HepG2 (cell line): ENCODE data around the gene ZNF524. TPM values are rescaled to one million over a fixed set of nuclear protein-coding genes. Genes with fewer than 3 reads are reported as not detected.

Experiments used
- CREM ChIP-seq, 2 experiments: sonication (generic) in 1 of 2; formaldehyde crosslinking in 1 of 2; IDR thresholded peaks; 2 replicates each; pipeline versions ENCODE4 v1.4.0 to v1.6.1; 2016 to 2020; ENCODE audit warnings: antibody characterized with exemption in 1 of 2, mild to moderate bottlenecking in 1 of 2, missing genetic modification reagents in 1 of 2
- HIVEP1 ChIP-seq: sonication (generic); formaldehyde crosslinking; IDR thresholded peaks from 2 replicates; pipeline ENCODE4 v1.4.0; 2020; ENCODE audit warnings: mild to moderate bottlenecking, missing genetic modification reagents
- KMT2B ChIP-seq: IDR thresholded peaks from 2 replicates; pipeline ENCODE4 v1.6.1; 2016; ENCODE audit warnings: missing genetic modification reagents, missing compliant biosample characterization
- NCOA5 ChIP-seq: sonication (generic); formaldehyde crosslinking; IDR thresholded peaks from 2 replicates; pipeline ENCODE4 v1.4.0; 2020; ENCODE audit warnings: missing genetic modification reagents
- NR1H2 ChIP-seq: sonication (generic); formaldehyde crosslinking; IDR thresholded peaks from 2 replicates; pipeline ENCODE4 v1.8.1; 2022; ENCODE audit warnings: low read depth, missing genetic modification reagents, borderline replicate concordance
- SRSF9 ChIP-seq: fragments of 200-400 bp; formaldehyde crosslinking; IDR thresholded peaks from 2 replicates; pipeline ENCODE4 v1.6.1; 2018; ENCODE audit warnings: borderline replicate concordance, mild to moderate bottlenecking, low read depth, low read length; ENCODE audit not compliant: insufficient read depth, poor library complexity, severe bottlenecking
- TBP ChIP-seq: sonication (generic); formaldehyde crosslinking; IDR thresholded peaks from 2 replicates; pipeline ENCODE4 v1.5.0; 2020; ENCODE audit warnings: missing genetic modification reagents
- TCF7L2 ChIP-seq: IDR thresholded peaks from 2 replicates; pipeline ENCODE4 v1.6.1; 2011; ENCODE audit warnings: mild to moderate bottlenecking, low read depth, low read length, moderate library complexity
- ZNF205 ChIP-seq: IDR thresholded peaks from 2 replicates; pipeline ENCODE4 v1.6.1; 2018; ENCODE audit warnings: missing biosample characterization, missing genetic modification reagents
- ZNF510 ChIP-seq: sonication (generic); formaldehyde crosslinking; IDR thresholded peaks from 2 replicates; pipeline ENCODE4 v1.4.0; 2020; ENCODE audit warnings: low read depth, mild to moderate bottlenecking, missing genetic modification reagents
- polyA plus RNA-seq, 8 experiments: library from polyadenylated mRNA; depleted of rRNA in 3 of 8; stranded (reverse) in 7 of 8; unstranded in 1 of 8; fragments of >200 nt; fragmentation: Illumina TruSeq in 4 of 8; extraction: Trizol in 4 of 8; gene quantifications; 2 replicates each; pipeline versions ENCODE4 v1.2.1 to v1.2.3, GENCODE V29; 2011 to 2016; ENCODE audit warnings: low read depth in 4 of 8, missing spikeins in 1 of 8, mixed read lengths in 1 of 8; ENCODE audit not compliant: insufficient read depth in 1 of 8
- total RNA-seq, 5 experiments: library from RNA; depleted of rRNA; stranded (reverse); fragments of >200 nt; fragmentation: Illumina TruSeq; extraction: Trizol; gene quantifications; 2 replicates each; pipeline ENCODE4 v1.2.3, GENCODE V29; 2016; ENCODE audit warnings: low read depth in 1 of 5
- TF ChIP-seq, protein P1 (sequence below), 2 experiments: fragments of 450-650 bp in 1 of 2; sonication (generic) in 1 of 2; formaldehyde crosslinking; IDR thresholded peaks; 2 replicates each; pipeline versions ENCODE4 v1.5.0 to v1.8.0; 2020 to 2022; ENCODE audit warnings: mild to moderate bottlenecking in 1 of 2, missing genetic modification reagents in 1 of 2
- TF ChIP-seq, protein P2 (sequence below): sonication (generic); formaldehyde crosslinking; IDR thresholded peaks from one replicate; pipeline ENCODE4 v1.5.1; 2020; ENCODE audit warnings: mild to moderate bottlenecking, missing genetic modification reagents; ENCODE audit errors: not compliant biosample characterization
- TF ChIP-seq, protein P3 (sequence below): sonication (generic); formaldehyde crosslinking; IDR thresholded peaks from 2 replicates; pipeline ENCODE4 v1.4.0; 2020; ENCODE audit warnings: missing genetic modification reagents
- TF ChIP-seq, protein P4 (sequence below): sonication (generic); formaldehyde crosslinking; IDR thresholded peaks from 2 replicates; pipeline ENCODE4 v1.9.0; 2021; ENCODE audit warnings: missing genetic modification reagents, borderline replicate concordance

Gene ZNF524
- total and polyA plus RNA-seq, 2 of the 13 experiments (the other 11 are each of a cell fraction or from before 2014, with no cell fraction given): 3.2 to 4.6 TPM

DNA sequence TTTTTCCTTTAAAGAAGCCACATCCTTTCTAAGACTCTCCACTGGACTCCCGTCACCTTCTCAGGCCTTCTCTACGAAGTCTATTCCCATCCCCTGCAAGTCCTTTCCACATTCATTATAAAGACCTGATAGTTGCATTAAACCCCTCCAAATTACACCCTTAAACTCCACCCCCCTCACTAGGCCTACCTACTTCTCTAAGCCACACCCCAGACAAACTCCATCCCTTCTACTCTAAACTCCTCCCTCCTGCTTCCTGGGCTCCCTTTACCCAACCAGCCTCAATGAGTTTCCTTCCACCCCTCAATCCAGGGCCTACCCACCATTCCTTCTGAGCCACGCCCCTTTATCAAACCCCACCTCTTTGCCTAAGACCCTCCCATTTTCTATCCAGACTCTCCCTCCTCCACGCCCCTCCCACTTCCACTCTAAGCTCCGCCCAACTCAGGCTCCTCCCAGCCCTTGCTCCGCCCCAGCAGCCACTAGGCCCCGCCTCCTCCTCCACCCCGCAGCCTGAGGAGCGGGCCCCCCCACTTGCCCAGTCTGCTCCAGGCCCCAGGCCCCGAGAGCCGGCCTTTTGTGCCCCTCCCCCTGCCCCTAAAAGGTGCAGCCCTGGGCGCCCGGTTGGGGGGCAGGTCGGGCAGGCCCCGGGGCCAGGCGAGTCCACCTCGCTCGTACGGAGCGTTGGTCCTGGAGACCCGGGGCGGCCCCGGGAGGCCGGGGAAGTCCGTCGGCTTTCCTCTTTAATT, 1.2 kb upstream of the ZNF524 start (continued):
- TF ChIP-seq KMT2B (CRISPR knock-in tag): no peak
- TF ChIP-seq, protein P1, sequence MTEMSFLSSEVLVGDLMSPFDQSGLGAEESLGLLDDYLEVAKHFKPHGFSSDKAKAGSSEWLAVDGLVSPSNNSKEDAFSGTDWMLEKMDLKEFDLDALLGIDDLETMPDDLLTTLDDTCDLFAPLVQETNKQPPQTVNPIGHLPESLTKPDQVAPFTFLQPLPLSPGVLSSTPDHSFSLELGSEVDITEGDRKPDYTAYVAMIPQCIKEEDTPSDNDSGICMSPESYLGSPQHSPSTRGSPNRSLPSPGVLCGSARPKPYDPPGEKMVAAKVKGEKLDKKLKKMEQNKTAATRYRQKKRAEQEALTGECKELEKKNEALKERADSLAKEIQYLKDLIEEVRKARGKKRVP (CRISPR knock-in tag; IDR thresholded peaks at IDR 0.05): no peak
- TF ChIP-seq ZNF205 (CRISPR knock-in tag): no peak
- TF ChIP-seq SRSF9: no peak
- TF ChIP-seq, protein P2, sequence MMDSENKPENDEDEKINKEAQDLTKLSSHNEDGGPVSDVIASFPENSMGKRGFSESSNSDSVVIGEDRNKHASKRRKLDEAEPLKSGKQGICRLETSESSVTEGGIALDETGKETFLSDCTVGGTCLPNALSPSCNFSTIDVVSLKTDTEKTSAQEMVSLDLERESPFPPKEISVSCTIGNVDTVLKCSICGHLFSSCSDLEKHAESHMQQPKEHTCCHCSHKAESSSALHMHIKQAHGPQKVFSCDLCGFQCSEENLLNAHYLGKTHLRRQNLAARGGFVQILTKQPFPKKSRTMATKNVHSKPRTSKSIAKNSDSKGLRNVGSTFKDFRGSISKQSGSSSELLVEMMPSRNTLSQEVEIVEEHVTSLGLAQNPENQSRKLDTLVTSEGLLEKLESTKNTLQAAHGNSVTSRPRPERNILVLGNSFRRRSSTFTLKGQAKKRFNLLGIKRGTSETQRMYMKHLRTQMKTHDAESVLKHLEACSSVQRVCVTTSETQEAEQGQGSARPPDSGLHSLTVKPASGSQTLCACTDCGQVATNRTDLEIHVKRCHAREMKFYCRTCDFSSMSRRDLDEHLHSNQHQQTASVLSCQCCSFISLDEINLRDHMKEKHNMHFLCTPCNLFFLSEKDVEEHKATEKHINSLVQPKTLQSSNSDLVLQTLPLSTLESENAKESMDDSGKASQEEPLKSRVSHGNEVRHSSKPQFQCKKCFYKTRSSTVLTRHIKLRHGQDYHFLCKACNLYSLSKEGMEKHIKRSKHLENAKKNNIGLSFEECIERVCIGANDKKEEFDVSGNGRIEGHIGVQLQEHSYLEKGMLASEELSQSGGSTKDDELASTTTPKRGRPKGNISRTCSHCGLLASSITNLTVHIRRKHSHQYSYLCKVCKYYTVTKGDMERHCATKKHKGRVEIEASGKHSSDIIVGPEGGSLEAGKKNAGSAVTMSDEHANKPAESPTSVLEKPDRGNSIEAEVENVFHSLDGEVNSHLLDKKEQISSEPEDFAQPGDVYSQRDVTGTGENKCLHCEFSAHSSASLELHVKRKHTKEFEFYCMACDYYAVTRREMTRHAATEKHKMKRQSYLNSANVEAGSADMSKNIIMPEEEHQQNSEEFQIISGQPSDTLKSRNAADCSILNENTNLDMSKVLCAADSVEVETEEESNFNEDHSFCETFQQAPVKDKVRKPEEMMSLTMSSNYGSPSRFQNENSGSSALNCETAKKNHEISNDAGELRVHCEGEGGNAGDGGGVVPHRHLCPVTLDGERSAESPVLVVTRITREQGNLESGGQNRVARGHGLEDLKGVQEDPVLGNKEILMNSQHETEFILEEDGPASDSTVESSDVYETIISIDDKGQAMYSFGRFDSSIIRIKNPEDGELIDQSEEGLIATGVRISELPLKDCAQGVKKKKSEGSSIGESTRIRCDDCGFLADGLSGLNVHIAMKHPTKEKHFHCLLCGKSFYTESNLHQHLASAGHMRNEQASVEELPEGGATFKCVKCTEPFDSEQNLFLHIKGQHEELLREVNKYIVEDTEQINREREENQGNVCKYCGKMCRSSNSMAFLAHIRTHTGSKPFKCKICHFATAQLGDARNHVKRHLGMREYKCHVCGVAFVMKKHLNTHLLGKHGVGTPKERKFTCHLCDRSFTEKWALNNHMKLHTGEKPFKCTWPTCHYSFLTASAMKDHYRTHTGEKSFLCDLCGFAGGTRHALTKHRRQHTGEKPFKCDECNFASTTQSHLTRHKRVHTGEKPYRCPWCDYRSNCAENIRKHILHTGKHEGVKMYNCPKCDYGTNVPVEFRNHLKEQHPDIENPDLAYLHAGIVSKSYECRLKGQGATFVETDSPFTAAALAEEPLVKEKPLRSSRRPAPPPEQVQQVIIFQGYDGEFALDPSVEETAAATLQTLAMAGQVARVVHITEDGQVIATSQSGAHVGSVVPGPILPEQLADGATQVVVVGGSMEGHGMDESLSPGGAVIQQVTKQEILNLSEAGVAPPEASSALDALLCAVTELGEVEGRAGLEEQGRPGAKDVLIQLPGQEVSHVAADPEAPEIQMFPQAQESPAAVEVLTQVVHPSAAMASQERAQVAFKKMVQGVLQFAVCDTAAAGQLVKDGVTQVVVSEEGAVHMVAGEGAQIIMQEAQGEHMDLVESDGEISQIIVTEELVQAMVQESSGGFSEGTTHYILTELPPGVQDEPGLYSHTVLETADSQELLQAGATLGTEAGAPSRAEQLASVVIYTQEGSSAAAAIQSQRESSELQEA (CRISPR knock-in tag): peak; percentile 45
- TF ChIP-seq, protein P3, sequence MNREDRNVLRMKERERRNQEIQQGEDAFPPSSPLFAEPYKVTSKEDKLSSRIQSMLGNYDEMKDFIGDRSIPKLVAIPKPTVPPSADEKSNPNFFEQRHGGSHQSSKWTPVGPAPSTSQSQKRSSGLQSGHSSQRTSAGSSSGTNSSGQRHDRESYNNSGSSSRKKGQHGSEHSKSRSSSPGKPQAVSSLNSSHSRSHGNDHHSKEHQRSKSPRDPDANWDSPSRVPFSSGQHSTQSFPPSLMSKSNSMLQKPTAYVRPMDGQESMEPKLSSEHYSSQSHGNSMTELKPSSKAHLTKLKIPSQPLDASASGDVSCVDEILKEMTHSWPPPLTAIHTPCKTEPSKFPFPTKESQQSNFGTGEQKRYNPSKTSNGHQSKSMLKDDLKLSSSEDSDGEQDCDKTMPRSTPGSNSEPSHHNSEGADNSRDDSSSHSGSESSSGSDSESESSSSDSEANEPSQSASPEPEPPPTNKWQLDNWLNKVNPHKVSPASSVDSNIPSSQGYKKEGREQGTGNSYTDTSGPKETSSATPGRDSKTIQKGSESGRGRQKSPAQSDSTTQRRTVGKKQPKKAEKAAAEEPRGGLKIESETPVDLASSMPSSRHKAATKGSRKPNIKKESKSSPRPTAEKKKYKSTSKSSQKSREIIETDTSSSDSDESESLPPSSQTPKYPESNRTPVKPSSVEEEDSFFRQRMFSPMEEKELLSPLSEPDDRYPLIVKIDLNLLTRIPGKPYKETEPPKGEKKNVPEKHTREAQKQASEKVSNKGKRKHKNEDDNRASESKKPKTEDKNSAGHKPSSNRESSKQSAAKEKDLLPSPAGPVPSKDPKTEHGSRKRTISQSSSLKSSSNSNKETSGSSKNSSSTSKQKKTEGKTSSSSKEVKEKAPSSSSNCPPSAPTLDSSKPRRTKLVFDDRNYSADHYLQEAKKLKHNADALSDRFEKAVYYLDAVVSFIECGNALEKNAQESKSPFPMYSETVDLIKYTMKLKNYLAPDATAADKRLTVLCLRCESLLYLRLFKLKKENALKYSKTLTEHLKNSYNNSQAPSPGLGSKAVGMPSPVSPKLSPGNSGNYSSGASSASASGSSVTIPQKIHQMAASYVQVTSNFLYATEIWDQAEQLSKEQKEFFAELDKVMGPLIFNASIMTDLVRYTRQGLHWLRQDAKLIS (CRISPR knock-in tag): no peak
- no peak for TF ChIP-seq TCF7L2
- TF ChIP-seq TBP: no peak
- TF ChIP-seq, protein P4, sequence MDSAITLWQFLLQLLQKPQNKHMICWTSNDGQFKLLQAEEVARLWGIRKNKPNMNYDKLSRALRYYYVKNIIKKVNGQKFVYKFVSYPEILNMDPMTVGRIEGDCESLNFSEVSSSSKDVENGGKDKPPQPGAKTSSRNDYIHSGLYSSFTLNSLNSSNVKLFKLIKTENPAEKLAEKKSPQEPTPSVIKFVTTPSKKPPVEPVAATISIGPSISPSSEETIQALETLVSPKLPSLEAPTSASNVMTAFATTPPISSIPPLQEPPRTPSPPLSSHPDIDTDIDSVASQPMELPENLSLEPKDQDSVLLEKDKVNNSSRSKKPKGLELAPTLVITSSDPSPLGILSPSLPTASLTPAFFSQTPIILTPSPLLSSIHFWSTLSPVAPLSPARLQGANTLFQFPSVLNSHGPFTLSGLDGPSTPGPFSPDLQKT: no peak
- TF ChIP-seq NR1H2: no peak
- no peak for TF ChIP-seq CREM (IDR thresholded peaks at IDR 0.05)
- TF ChIP-seq CREM (CRISPR knock-in tag; IDR thresholded peaks at IDR 0.05): no peak
- peak; percentile 42; the same call in 1 of the 2 replicates for TF ChIP-seq HIVEP1 (CRISPR knock-in tag)
- 0 out of 2 replicates have a peak, but pooled peaks have one; percentile 10 for TF ChIP-seq ZNF510 (CRISPR knock-in tag)
- TF ChIP-seq NCOA5 (CRISPR knock-in tag): no peak
